ENCODE measurements around the gene NUCKS1.

- TF ChIP-seq, protein P1, sequence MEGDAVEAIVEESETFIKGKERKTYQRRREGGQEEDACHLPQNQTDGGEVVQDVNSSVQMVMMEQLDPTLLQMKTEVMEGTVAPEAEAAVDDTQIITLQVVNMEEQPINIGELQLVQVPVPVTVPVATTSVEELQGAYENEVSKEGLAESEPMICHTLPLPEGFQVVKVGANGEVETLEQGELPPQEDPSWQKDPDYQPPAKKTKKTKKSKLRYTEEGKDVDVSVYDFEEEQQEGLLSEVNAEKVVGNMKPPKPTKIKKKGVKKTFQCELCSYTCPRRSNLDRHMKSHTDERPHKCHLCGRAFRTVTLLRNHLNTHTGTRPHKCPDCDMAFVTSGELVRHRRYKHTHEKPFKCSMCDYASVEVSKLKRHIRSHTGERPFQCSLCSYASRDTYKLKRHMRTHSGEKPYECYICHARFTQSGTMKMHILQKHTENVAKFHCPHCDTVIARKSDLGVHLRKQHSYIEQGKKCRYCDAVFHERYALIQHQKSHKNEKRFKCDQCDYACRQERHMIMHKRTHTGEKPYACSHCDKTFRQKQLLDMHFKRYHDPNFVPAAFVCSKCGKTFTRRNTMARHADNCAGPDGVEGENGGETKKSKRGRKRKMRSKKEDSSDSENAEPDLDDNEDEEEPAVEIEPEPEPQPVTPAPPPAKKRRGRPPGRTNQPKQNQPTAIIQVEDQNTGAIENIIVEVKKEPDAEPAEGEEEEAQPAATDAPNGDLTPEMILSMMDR (IDR thresholded peaks at IDR 0.05 in 8 of 11, conservative IDR thresholded peaks at IDR 0.05 in 3 of 11), result no peak
- TF ChIP-seq POLR2A (IDR thresholded peaks at IDR 0.05), result no peak
- no peak for TF ChIP-seq POLR2AphosphoS5 (IDR thresholded peaks at IDR 0.05)
These were observed 31.0 kb downstream of the NUCKS1 start for GRCh38 chr1:205719015-205719414.

Measured in spleen (tissue), 7 donors.